Esophagus squamous epithelium (tissue), 5 donors: ENCODE data around the gene TRO. TPM values are rescaled to one million over a fixed set of nuclear protein-coding genes. Genes with fewer than 3 reads are reported as not detected.
A peak's percentile ranks its signal among the peaks of the same experiment; 100 is the strongest.

Source experiments
- DNase-seq: peaks from one replicate; lab custom pipeline; 2025; lab: John Stamatoyannopoulos, UW
- H3K27ac ChIP-seq, 4 donors: fragments of 200-600 bp; sonication (generic); one replicate each; pipeline ENCODE4 v1.5.1; 2016 to 2019; ENCODE audit warnings: mild to moderate bottlenecking in 1 of 4
- H3K27me3 ChIP-seq, 4 donors: fragments of 200-600 bp; sonication (generic); 1 replicate in 3 of 4; 2 replicates in 1 of 4; pipeline versions ENCODE4 v1.5.1 to v1.6.0; 2017 to 2021; ENCODE audit warnings: antibody characterized with exemption in 1 of 4
- H3K36me3 ChIP-seq, 3 donors: fragments of 200-600 bp; sonication (generic); one replicate each; pipeline ENCODE4 v1.5.1; 2016 to 2019
- H3K4me1 ChIP-seq, 3 donors: fragments of 200-600 bp; sonication (generic); one replicate each; pipeline ENCODE4 v1.5.1; 2017 to 2019
- H3K4me3 ChIP-seq, 4 donors: fragments of 200-600 bp; sonication (generic); 1 replicate in 3 of 4; 2 replicates in 1 of 4; pipeline ENCODE4 v1.5.1; 2016 to 2019; ENCODE audit warnings: mild to moderate bottlenecking in 2 of 4, moderate library complexity in 1 of 4
- H3K9me3 ChIP-seq, 3 donors: fragments of 200-600 bp; sonication (generic); one replicate each; pipeline ENCODE4 v1.5.1; 2016 to 2019
- POLR2A ChIP-seq, 4 donors: fragments of 450-650 bp; IDR thresholded peaks; one replicate each; pipeline ENCODE4 v1.6.1; 2017; ENCODE audit warnings: antibody characterized with exemption in 4 of 4, mild to moderate bottlenecking in 4 of 4, moderate library complexity in 3 of 4
- WGBS, 2 donors: methylation state at CpG; one replicate each; pipeline ENCODE4 v1.1.5; 2018; 5-methylcytosine and 5-hydroxymethylcytosine counted together
- intact Hi-C: fragments of 100-400 bp; cut with DNase I; formaldehyde crosslinking; loops from one replicate; pipeline ENCODE4 v1.15.0; 2022
- total RNA-seq, 4 donors: library from RNA; depleted of rRNA; stranded (reverse); fragments of >200 nt; gene quantifications; one replicate each; pipeline ENCODE4 v1.1.0, GENCODE V29; 2016
- TF ChIP-seq, protein P1 (sequence below), 6 experiments: fragments of 450-650 bp in 4 of 6; fragments of 200-600 bp in 2 of 6; sonication (generic) in 2 of 6; IDR thresholded peaks; one replicate each; pipeline ENCODE4 v1.5.1; 2016 to 2019; ENCODE audit warnings: antibody characterized with exemption in 6 of 6, mild to moderate bottlenecking in 4 of 6, moderate library complexity in 4 of 6
- donor health status: DM: yes; HTN: yes; CAD: no.

TRO gene, protein sequence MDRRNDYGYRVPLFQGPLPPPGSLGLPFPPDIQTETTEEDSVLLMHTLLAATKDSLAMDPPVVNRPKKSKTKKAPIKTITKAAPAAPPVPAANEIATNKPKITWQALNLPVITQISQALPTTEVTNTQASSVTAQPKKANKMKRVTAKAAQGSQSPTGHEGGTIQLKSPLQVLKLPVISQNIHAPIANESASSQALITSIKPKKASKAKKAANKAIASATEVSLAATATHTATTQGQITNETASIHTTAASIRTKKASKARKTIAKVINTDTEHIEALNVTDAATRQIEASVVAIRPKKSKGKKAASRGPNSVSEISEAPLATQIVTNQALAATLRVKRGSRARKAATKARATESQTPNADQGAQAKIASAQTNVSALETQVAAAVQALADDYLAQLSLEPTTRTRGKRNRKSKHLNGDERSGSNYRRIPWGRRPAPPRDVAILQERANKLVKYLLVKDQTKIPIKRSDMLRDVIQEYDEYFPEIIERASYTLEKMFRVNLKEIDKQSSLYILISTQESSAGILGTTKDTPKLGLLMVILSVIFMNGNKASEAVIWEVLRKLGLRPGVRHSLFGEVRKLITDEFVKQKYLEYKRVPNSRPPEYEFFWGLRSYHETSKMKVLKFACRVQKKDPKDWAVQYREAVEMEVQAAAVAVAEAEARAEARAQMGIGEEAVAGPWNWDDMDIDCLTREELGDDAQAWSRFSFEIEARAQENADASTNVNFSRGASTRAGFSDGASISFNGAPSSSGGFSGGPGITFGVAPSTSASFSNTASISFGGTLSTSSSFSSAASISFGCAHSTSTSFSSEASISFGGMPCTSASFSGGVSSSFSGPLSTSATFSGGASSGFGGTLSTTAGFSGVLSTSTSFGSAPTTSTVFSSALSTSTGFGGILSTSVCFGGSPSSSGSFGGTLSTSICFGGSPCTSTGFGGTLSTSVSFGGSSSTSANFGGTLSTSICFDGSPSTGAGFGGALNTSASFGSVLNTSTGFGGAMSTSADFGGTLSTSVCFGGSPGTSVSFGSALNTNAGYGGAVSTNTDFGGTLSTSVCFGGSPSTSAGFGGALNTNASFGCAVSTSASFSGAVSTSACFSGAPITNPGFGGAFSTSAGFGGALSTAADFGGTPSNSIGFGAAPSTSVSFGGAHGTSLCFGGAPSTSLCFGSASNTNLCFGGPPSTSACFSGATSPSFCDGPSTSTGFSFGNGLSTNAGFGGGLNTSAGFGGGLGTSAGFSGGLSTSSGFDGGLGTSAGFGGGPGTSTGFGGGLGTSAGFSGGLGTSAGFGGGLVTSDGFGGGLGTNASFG (N-terminal part only)
- total RNA-seq = 10 to 100 TPM in 1 of 4 donors, 1 to 10 TPM in 2, under 1 TPM in 1; 0.70 to 44.4 (median 6.1) TPM

DNA sequence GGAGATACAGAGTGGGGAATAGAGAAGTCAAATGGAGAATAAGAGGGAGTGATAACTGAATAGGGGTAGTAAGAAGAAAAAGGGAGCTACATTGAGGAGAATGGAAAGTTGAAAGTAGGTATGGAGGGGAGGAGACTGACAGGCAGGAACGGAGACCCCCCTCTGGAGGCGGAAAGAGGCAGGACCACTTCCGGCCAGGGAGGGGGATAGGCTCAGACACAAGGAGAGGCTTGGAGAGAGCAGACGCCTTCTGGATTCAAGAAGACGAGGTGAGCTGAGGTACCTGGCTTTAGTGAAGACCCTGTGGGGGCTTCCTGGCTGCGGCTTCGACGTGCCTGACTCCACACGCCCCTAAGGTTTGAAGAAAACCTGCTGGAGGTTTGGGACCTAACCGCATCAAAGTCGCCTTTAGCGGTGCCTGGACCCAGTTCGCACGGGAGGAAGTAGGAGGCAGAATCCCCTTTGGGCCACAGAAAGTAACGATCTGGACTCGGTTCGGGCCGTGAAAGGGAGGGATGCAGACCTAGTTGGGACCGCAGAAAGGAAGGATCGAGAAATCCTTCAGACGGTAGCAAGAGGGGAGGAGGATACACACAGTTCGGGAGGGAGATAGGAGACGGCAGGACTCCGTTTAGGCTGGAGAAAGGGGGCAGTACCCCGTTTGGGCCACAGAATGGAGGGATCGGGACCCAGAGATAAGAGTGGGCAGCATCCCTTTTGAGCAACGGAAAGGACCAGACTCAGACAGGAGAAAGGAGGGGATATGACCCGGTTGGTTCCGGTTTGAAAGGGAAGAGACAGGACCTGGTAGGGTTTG lies at the start of gene TRO:
TRO (plus strand) TSS at position 215 of the 817 bp plus-strand sequence. CDS start 1,423 bp downstream, outside the sequence.
- H3K27ac ChIP-seq = peak within 1 kb of the TSS in 3 of 4 donors; percentile 33 to 44 (median 34)
- no peak for TF ChIP-seq POLR2A (IDR thresholded peaks at IDR 0.05)
- TF ChIP-seq, protein P1, sequence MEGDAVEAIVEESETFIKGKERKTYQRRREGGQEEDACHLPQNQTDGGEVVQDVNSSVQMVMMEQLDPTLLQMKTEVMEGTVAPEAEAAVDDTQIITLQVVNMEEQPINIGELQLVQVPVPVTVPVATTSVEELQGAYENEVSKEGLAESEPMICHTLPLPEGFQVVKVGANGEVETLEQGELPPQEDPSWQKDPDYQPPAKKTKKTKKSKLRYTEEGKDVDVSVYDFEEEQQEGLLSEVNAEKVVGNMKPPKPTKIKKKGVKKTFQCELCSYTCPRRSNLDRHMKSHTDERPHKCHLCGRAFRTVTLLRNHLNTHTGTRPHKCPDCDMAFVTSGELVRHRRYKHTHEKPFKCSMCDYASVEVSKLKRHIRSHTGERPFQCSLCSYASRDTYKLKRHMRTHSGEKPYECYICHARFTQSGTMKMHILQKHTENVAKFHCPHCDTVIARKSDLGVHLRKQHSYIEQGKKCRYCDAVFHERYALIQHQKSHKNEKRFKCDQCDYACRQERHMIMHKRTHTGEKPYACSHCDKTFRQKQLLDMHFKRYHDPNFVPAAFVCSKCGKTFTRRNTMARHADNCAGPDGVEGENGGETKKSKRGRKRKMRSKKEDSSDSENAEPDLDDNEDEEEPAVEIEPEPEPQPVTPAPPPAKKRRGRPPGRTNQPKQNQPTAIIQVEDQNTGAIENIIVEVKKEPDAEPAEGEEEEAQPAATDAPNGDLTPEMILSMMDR (IDR thresholded peaks at IDR 0.05) = no peak
- H3K27me3 ChIP-seq = no peaks in the 10 kb centered on the region
- no peaks in the 10 kb centered on the region for H3K9me3 ChIP-seq
- peaks cover 0 to 7% (median 0%) of the 10 kb centered on the region in 3 donors for H3K4me1 ChIP-seq
- H3K36me3 ChIP-seq = no peaks in the 10 kb centered on the region
- peak within 1 kb of the TSS; percentile 23 to 67 (median 47) for H3K4me3 ChIP-seq
- intact Hi-C loops = no loop called here
- DNase-seq = no peak
- WGBS, 2 donors = 0 to 47% methylated on average over 12 to 21 of the region's 29 CpGs

GRCh38 chrX:54885740-54886139 lies 34.9 kb upstream of the TRO start:
- 63 to 71% methylated on average over 3 of the region's 3 CpGs for WGBS, 2 donors
- Histone ChIP-seq H3K4me3 (no peak overlapping the region), H3K9me3 (no peaks in the 10 kb centered on the region), H3K27me3 (no peaks in the 10 kb centered on the region), H3K4me1 (no peaks in the 10 kb centered on the region), H3K36me3 (no peaks in the 10 kb centered on the region), H3K27ac (no peak overlapping the region)
- intact Hi-C loops = no loop called here
- TF ChIP-seq POLR2A (IDR thresholded peaks at IDR 0.05) = no peak
- TF ChIP-seq, protein P1 (IDR thresholded peaks at IDR 0.05) = no peak
- DNase-seq = no peak

- no peak for TF ChIP-seq POLR2A (IDR thresholded peaks at IDR 0.05)
- TF ChIP-seq, protein P1 (IDR thresholded peaks at IDR 0.05) = peak in 3 of 6 experiments; percentile 31 to 47 (median 37)
- H3K4me3 ChIP-seq = no peak overlapping the region
- 6 to 30% methylated on average over 3 of the region's 3 CpGs for WGBS, 2 donors
- intact Hi-C loops = loop anchor here (10.0 kb wide), 1 partner anchor 163 kb away; no protein-coding TSS in a partner anchor
- H3K27me3 ChIP-seq = no peaks in the 10 kb centered on the region
- H3K27ac ChIP-seq = no peak overlapping the region
- no peak for DNase-seq
- no peaks in the 10 kb centered on the region for H3K4me1 ChIP-seq
- no peaks in the 10 kb centered on the region for H3K36me3 ChIP-seq
- H3K9me3 ChIP-seq = peaks cover 0 to 7% (median 0%) of the 10 kb centered on the region in 3 donors
These were observed 29.1 kb upstream of the TRO start for GRCh38 chrX:54891573-54891972.

DNA sequence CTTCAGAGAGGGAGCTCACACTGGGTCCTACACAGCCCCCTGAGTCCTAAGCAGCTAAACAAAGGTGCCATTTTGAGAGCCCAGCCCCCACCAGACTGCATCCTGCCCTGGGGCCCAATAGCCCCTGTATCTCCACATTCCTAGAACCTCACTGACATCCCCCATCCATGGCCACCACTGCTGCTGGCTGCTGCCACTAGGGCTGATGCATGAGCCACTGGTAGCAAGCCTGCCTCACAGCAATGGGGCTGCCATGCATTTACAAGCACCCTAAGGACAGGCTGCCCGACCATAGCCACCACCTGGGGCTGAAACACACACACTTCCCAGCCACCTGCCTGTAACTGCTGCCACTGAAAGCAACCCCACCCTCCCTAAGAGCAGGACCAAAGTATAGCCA lies 26.5 kb upstream of the TRO start:
- H3K4me1 ChIP-seq = no peaks in the 10 kb centered on the region
- no peaks in the 10 kb centered on the region for H3K27me3 ChIP-seq
- TF ChIP-seq, protein P1 (IDR thresholded peaks at IDR 0.05) = no peak
- no peak for TF ChIP-seq POLR2A (IDR thresholded peaks at IDR 0.05)
- DNase-seq = no peak
- H3K27ac ChIP-seq = no peak overlapping the region
- H3K9me3 ChIP-seq = peaks cover 0 to 7% (median 0%) of the 10 kb centered on the region in 3 donors
- H3K4me3 ChIP-seq = no peak overlapping the region
- 60 to 63% methylated on average over 1 of the region's 1 CpG for WGBS, 2 donors
- intact Hi-C loops = loop anchor here (10.0 kb wide), 1 partner anchor 161 kb away; no protein-coding TSS in a partner anchor
- no peaks in the 10 kb centered on the region for H3K36me3 ChIP-seq
